Subcutaneous adipose tissue (tissue), 4 donors: ENCODE data around the gene HMCES. TPM values are rescaled to one million over a fixed set of nuclear protein-coding genes. Genes with fewer than 3 reads are reported as not detected.

Experiments used
- total RNA-seq, 4 donors: library from RNA; depleted of rRNA; stranded (reverse); fragments of >200 nt; gene quantifications; one replicate each; pipeline ENCODE4 v1.1.0, GENCODE V29; 2016
- TF ChIP-seq, protein P1 (sequence below): fragments of 450-650 bp; IDR thresholded peaks from one replicate; pipeline ENCODE4 v1.5.1; 2016; ENCODE audit warnings: low read depth, mild to moderate bottlenecking, control low read depth, antibody characterized with exemption, moderate library complexity

The HMCES gene
- total RNA-seq, 4 donors from 2014 or later = 23.6 to 62.9 (median 28.2) TPM

DNA sequence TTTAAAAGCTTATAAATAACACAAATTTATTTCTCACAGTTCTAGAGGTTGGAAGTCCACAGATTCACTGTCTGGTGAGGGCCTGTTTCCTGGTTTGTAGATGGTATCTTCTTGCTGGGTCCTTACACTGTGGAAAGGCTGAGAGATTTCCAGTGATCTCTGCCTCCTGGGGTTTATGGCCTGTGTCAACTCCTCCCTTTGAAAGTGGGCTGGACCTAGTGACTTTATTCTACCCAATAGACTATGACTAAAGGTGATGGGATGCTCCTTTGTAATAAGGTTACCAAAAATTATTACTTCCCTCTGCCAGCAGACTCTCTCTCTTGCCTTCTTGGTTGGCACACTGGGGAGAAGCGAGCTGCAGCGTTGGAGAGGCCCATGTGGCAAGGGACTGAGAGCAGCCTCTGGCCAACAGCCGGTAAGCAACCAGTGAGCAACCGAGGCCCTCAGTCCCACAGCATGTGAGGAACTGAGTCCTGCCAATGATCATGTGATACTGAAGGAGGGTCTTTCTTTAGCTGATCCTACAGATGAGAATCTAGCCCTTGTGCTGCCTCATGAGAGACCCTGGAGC lies 43.2 kb upstream of the HMCES start:
- TF ChIP-seq, protein P1, sequence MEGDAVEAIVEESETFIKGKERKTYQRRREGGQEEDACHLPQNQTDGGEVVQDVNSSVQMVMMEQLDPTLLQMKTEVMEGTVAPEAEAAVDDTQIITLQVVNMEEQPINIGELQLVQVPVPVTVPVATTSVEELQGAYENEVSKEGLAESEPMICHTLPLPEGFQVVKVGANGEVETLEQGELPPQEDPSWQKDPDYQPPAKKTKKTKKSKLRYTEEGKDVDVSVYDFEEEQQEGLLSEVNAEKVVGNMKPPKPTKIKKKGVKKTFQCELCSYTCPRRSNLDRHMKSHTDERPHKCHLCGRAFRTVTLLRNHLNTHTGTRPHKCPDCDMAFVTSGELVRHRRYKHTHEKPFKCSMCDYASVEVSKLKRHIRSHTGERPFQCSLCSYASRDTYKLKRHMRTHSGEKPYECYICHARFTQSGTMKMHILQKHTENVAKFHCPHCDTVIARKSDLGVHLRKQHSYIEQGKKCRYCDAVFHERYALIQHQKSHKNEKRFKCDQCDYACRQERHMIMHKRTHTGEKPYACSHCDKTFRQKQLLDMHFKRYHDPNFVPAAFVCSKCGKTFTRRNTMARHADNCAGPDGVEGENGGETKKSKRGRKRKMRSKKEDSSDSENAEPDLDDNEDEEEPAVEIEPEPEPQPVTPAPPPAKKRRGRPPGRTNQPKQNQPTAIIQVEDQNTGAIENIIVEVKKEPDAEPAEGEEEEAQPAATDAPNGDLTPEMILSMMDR = no peak

DNA sequence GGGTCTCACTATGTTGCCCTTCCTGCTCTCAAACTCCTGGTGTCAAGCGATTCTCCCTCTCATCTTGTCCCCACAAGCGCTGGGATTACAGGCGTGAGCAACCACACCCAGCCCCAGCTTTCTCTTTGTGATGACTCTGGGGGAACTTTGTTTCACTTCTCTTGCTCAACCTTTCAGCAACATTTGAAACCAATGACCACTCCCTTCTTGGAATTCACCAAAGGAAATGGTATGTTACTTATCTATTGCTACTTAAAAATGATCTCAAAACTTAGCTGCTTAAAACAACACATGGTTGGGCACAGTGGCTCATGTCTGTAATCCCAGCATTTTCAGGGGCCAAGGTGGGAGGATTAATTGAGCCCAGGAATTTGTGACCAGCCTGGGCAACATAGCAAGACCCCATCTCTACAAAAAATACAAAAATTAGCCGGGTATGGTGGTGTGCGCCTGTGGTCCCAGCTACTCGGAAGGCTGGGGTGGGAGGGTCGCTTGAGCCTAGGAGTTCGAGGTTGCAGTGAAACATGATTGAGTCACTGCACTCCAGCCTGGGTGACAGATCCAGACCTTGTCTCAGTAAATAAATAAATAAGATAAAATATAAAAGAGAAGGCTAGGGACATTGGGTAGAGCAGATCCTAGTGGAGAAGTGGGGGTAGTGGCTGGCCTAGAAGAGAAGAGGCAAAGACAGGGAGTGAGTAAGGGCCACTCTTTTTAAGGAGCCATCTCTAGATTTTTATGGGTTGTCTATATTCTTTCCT lies 39.5 kb upstream of the HMCES start:
- TF ChIP-seq, protein P1 = no peak

DNA sequence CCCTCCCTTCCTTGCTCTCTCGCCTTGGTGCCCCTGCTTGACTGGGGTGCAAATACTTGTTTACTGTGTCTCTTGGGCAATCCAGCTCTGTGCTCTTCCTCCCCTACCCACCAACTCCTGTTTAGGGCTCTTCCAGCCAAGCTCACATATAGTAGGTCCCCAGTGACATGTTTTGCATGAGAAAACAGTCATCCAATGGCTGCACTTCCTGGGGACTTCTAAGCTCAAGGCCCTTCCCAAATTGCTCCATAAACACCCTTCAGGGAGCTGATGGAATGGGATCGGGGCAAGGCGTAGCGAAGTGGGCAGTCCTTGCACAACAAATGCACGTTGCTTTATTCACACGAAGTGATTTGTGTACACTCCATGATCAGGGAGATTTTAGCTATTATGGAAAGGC lies 38.7 kb upstream of the HMCES start:
- TF ChIP-seq, protein P1 = no peak

DNA sequence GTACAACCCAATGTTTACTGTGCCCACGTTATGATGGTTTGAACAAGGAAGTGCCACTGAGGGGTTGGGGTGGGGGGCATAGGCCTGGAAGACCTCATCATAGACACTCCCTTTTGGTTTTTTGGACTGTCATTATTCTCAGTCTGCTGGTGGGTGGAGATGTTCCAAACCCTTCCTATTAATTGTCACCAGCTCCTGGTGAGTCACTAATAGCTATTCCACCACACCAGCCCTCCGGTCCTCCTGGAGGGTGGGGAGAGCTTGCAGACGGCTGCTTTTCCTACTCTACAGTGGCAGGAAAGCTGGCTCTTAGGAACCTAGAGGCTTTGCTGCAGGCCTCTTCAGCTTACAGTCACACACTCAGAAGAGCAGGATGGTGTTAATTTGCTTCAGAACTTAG lies 38.2 kb upstream of the HMCES start:
- TF ChIP-seq, protein P1 = no peak

DNA sequence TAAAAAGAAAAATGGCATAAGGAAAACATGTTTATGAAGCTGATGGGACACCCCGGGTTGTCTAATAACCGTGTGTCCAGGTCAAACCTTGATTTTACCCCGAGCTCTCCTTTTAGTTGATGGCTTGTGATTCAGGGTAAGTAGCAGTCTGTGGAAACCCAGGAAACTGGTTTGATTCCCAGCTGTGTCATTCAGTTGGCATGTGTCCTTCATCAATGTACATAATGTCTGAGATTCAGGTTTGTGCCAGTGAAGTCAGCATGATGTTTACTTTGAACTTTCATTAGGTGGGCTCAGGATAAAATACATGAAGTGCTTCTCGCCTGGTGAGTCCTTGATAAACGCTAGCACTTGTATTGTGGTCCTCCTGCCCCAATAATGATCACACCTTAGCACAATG lies 33.5 kb upstream of the HMCES start:
- TF ChIP-seq, protein P1 = no peak

DNA sequence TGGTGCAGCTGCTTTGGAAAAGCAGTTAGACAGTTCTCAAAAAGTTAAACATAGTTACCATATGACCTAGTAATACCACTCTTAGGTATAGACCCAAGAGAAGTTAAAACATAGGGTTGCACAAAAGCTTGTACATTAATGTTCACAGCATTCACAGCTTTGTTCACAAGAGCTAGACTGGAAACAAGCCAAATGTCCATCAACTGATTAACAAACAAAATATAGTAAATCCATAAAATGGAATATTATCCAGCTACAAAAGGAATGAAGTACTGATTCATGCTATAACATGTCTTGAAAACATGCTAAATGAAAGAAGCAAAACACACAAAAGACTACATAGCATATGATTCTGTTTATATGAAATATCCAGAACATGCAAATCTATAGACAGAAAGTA lies 32.0 kb upstream of the HMCES start:
- TF ChIP-seq, protein P1 = no peak

DNA sequence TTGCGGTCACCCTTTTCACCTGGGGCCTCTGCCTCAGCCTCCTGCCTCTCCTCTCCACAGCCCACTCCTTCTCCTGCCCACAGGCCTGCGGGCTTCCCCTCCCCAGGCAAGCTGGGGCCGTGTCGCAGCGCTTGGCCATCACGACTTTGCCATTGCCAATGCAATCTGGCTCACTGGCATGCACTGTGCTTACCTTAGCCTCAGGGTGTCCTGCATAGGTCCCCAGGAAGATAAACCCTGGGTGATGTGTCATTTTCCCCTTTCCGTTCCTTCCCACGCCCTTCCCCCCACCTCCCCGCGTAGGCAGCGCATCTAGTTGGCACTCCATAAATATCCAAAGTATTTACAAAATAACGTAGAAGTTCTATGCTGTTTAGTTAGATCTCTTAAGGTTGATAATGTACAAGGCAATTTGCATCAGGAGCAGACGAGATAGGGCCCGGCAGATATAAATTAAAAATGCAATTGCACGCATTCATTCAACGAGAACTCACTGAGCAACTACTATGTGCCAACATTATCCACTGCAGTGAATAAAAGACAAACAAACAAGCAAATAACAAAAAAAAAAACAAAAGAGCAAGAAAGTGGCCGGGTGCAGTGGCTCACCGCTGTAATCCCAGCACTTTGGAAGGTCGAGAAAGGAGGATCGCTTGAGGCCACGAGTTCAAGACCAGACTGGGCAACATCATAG lies 30.2 kb upstream of the HMCES start:
- TF ChIP-seq, protein P1 = no peak
